OCI-LY1 (cell line): ENCODE data around the gene CMTM5.

ENCODE experiments used
- EZH2 ChIP-seq: fragments of 200-600 bp; sonication (generic), shearing (Covaris generic); IDR thresholded peaks from 2 replicates; pipeline ENCODE4 v1.8.0; 2017; ENCODE audit warnings: borderline replicate concordance, mixed run types, mild to moderate bottlenecking, antibody characterized with exemption, low read length, moderate library complexity, mixed read lengths
- TF ChIP-seq, protein P1 (sequence below): fragments of 200-600 bp; sonication (generic), shearing (Covaris generic); IDR thresholded peaks from 2 replicates; pipeline ENCODE4 v1.5.1; 2017; ENCODE audit warnings: mild to moderate bottlenecking, antibody characterized with exemption, low read length, moderate library complexity, mixed read lengths

DNA sequence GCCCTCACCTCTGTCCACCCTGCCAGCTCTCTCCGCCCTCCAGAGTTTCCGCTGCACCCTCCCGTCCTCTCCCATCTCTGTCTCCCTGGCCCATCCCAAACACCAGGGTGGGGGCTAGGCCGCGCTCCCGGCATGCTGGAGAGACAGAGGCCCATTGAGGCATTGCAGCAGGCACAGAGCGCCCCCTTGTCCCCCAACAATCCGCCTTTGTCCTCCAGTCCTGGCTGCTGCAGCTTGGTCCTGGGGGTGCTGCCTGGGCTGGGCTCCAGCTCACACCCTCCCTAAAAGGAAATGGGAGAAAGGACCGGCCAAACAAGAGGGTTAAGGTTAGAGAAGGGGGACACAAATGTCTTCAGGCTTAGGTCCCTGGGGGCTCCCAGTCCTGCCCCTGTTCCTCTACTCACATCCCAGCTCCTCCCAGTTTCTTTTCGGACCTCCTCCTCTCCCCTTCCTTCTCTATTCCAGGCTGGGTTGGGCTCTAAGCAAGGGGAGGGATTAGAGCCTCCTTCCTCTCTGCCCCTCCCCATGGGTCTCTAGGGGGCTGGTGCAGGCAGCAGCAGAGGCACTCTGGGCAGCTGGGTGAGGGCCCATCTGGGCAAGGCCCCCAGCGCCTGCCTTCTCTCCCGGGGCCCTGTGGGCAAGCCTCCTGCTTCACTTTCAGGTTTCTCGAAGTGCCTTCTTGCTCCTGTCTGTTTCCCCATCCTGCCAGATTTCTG lies at the start of gene CMTM5:
- TF ChIP-seq, protein P1, sequence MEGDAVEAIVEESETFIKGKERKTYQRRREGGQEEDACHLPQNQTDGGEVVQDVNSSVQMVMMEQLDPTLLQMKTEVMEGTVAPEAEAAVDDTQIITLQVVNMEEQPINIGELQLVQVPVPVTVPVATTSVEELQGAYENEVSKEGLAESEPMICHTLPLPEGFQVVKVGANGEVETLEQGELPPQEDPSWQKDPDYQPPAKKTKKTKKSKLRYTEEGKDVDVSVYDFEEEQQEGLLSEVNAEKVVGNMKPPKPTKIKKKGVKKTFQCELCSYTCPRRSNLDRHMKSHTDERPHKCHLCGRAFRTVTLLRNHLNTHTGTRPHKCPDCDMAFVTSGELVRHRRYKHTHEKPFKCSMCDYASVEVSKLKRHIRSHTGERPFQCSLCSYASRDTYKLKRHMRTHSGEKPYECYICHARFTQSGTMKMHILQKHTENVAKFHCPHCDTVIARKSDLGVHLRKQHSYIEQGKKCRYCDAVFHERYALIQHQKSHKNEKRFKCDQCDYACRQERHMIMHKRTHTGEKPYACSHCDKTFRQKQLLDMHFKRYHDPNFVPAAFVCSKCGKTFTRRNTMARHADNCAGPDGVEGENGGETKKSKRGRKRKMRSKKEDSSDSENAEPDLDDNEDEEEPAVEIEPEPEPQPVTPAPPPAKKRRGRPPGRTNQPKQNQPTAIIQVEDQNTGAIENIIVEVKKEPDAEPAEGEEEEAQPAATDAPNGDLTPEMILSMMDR = no peak
- no peak for TF ChIP-seq EZH2
